Psoas muscle (tissue), 8 donors: ENCODE results near the gene AFF1. TPM values are rescaled to one million over a fixed set of nuclear protein-coding genes. Genes with fewer than 3 reads are reported as not detected.
"Not testable (repeated sequence)": the region's sequence is repeated elsewhere in the genome, so short reads cannot be mapped to it uniquely, and the experiment has no call there.

Experiments used
- ATAC-seq, 4 donors: fragments of 200-7000 bp; cut with Tn5 transposase; one replicate each; pipeline ENCODE4 v1.9.1; 2020; ENCODE audit warnings: moderate library complexity in 3 of 4, mild to moderate bottlenecking in 2 of 4
- DNase-seq, 2 donors: peaks; one replicate each; pipeline ENCODE4 v3.0.0-alpha.2; 2020
- H3K27ac ChIP-seq: fragments of 200-600 bp; one replicate; pipeline ENCODE4 v1.8.0; 2022
- H3K27me3 ChIP-seq, 3 donors: fragments of 200-600 bp in 1 of 3; one replicate each; pipeline versions ENCODE4 v1.6.1 to v1.8.0; 2013 to 2022; ENCODE audit warnings: low read length in 2 of 3, mild to moderate bottlenecking in 2 of 3, moderate library complexity in 1 of 3; ENCODE audit not compliant: insufficient read depth in 3 of 3
- H3K36me3 ChIP-seq, 2 donors: fragments of 200-600 bp in 1 of 2; one replicate each; pipeline versions ENCODE4 v1.6.1 to v1.8.0; 2013 to 2022; ENCODE audit warnings: low read depth in 1 of 2, mild to moderate bottlenecking in 1 of 2, moderate library complexity in 1 of 2; ENCODE audit not compliant: insufficient read depth in 1 of 2
- H3K4me1 ChIP-seq: fragments of 200-600 bp; one replicate; pipeline ENCODE4 v1.8.0; 2022
- H3K4me3 ChIP-seq: fragments of 200-600 bp; one replicate; pipeline ENCODE4 v1.8.0; 2022; ENCODE audit warnings: mild to moderate bottlenecking
- H3K9me3 ChIP-seq: fragments of 200-600 bp; one replicate; pipeline ENCODE4 v1.8.0; 2022
- WGBS, 3 donors: extraction: QIAGEN DNeasy Blood & Tissue Kit; methylation state at CpG; one replicate each; pipeline versions ENCODE4 v1.1.6 to v1.1.7; 2013; 5-methylcytosine and 5-hydroxymethylcytosine counted together
- intact Hi-C, 2 donors: fragments of 100-400 bp; cut with DNase I; formaldehyde crosslinking; loops; one replicate each; pipeline versions ENCODE4 v1.11.0 to v1.14.2; 2022
- polyA plus RNA-seq, 3 donors: library from polyadenylated mRNA; stranded (reverse); fragments of 200-250 nt; gene quantifications; one replicate each; pipeline ENCODE4 v1.2.3, GENCODE V29; 2013
- total RNA-seq, 4 donors: library from RNA; stranded (reverse); fragmentation: NEBNext Ultra II Directional in 2 of 4; extraction: Animal tissue kit (Norgen Biotek cat#: 25700) in 2 of 4; gene quantifications; one replicate each; pipeline versions ENCODE4 v1.2.1 to v1.2.4, GENCODE V29; 2021 to 2023
- TF ChIP-seq, protein P1 (sequence below): fragments of 200-600 bp; IDR thresholded peaks from one replicate; pipeline ENCODE4 v1.8.0; 2022; ENCODE audit warnings: antibody characterized with exemption
- donor health status: healthy with polysubstance abuse.
- donor health status: DM: no; HTN: no; CAD: no; lungs with moderate emphysema.
- donor health status: Bipolar disorder and iron deficiency.
- donor health status: healthy.
- donor health status: DM: yes; HTN: yes; CAD: no.
- donor health status: DM: no; HTN: no; CAD: no.
- donor health status: DM: no; HTN: no; CAD: no.
- donor health status: DM: yes; HTN: yes; CAD: no.

The AFF1 gene
- total and polyA plus RNA-seq, 7 donors = 62.7 to 171 (median 120) TPM

DNA sequence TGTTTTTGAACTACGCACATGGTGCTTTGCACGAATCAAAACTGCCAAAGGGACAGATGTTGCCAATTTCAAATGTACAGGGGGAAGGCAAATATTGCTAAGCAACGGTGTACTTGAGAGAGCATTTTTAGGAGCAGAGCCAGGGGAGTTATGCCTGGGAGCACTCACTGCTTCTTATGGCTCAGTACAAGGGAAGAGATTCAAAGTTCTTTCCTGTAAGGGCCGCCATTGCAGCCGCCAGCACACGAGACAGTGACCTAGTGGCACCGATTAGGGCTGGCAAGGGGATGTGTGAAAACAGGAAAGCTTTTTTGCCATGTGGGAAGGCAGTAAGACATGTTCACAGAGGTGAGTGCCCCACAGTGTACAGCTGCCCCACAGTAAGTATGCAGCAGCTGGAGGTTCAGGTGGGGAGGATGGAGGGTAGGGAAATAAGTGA lies 133.8 kb downstream of the AFF1 start:
- no peaks in the 10 kb centered on the region for H3K9me3 ChIP-seq
- no peaks in the 10 kb centered on the region for H3K27me3 ChIP-seq
- intact Hi-C loops = no loop called here
- WGBS, 3 donors = 16 to 29% (median 26%) methylated on average over 7 of the region's 7 CpGs
- ATAC-seq (peak; percentile 37 to 75 (median 66)), DNase-seq (no peak)
- peak overlapping the region; percentile 90 for H3K27ac ChIP-seq
- TF ChIP-seq, protein P1, sequence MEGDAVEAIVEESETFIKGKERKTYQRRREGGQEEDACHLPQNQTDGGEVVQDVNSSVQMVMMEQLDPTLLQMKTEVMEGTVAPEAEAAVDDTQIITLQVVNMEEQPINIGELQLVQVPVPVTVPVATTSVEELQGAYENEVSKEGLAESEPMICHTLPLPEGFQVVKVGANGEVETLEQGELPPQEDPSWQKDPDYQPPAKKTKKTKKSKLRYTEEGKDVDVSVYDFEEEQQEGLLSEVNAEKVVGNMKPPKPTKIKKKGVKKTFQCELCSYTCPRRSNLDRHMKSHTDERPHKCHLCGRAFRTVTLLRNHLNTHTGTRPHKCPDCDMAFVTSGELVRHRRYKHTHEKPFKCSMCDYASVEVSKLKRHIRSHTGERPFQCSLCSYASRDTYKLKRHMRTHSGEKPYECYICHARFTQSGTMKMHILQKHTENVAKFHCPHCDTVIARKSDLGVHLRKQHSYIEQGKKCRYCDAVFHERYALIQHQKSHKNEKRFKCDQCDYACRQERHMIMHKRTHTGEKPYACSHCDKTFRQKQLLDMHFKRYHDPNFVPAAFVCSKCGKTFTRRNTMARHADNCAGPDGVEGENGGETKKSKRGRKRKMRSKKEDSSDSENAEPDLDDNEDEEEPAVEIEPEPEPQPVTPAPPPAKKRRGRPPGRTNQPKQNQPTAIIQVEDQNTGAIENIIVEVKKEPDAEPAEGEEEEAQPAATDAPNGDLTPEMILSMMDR = no peak
- H3K4me1 ChIP-seq = peaks cover 77% of the 10 kb centered on the region
- H3K36me3 ChIP-seq = no peaks in the 10 kb centered on the region
- H3K4me3 ChIP-seq = no peak overlapping the region

DNA sequence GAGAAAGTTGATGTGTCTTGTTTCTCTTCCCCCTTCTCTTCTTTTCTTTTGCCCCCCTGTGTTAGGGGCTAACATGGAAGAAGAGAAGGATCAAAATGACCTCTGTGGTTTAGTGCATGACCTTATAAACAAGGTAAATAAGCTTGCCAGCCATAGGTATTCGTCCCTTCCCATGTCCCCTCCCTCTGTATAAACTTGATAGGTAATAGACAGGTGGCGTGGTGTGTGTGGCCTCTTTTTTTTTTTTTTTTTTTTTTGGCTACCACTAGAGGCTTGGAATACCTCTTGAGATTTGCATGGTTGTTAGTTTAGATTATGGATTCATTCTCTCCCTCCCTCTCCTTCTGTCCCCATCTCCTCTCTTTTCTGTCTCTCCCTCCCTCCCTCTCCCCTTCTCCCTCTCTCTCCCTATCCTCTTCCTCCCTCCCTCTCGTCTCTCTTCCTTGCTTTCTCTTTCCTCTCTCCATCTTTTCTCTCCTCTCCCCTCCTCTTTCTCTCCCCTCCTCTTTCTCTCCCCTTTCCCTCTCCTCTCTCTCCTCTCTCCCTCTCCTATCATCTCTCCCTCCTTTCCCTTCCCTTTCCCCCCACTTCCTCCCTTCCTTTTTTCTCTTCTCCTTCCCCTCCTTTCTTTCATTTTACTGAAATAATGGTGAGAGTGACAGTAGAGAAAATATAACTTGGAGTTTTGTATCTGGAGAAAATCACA lies 134.4 kb downstream of the AFF1 start:
- intact Hi-C loops = no loop called here
- TF ChIP-seq, protein P1 = no peak
- Histone ChIP-seq H3K27ac (peak overlapping the region; percentile 90), H3K4me1 (peaks cover 77% of the 10 kb centered on the region), H3K9me3 (no peaks in the 10 kb centered on the region), H3K27me3 (no peaks in the 10 kb centered on the region), H3K4me3 (no peak overlapping the region), H3K36me3 (no peaks in the 10 kb centered on the region)
- 31 to 63% (median 44%) methylated on average over 3 of the region's 3 CpGs for WGBS, 3 donors
- DNase-seq = no peak
- peak in 3 of 4 donors; percentile 16 to 63 (median 19) for ATAC-seq

DNA sequence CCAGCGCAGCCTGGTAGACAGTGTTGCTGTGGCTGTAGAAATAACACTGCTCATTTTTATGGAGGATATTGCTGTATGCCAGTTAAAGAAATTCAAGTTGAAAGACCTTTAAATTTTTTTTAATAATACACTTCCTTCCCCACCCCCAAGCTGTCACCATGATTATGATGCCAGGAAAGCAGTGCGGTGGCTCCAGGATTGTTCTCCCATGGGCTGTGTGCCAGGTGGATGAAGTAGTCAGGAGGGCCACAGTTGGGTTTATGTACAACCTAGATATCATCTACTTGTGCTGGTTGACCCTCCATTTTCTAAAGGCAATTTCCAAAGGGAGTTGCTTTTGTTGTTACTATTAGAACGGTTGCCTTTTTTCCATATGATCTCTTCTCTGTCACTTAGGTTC lies 136.6 kb downstream of the AFF1 start:
- Histone ChIP-seq H3K27me3 (no peaks in the 10 kb centered on the region), H3K4me1 (peaks cover 82% of the 10 kb centered on the region), H3K36me3 (no peaks in the 10 kb centered on the region), H3K9me3 (no peaks in the 10 kb centered on the region), H3K27ac (peak overlapping the region; percentile 90), H3K4me3 (no peak overlapping the region)
- ATAC-seq (peak in 1 of 4 donors; percentile 34), DNase-seq (no peak)
- intact Hi-C loops = no loop called here
- 64 to 70% (median 69%) methylated on average over 3 of the region's 3 CpGs for WGBS, 3 donors
- TF ChIP-seq, protein P1 = no peak

DNA sequence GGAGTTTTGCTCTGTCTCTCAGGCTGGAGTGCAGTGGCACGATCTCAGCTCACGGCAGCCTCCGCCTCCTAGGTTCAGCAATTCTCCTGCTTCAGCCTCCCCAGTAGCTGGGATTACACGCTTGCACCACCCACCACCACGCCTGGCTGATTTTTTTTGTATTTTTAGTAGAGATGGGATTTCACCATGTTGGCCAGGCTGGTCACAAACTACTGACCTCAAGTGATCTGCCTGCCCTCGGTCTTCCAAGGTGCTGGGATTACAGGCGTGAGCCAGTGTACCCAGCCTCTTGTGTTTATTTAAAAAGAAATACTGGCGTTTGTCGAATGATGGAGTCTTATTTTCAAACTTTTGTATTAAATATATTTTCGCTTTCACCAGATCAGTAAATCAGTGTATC lies 137.7 kb downstream of the AFF1 start:
- H3K27ac ChIP-seq = peak overlapping the region; percentile 90
- H3K4me1 ChIP-seq = peaks cover 82% of the 10 kb centered on the region
- 46 to 68% (median 54%) methylated on average over 10 of the region's 10 CpGs for WGBS, 3 donors
- intact Hi-C loops, H3K9me3 ChIP-seq, H3K27me3 ChIP-seq, H3K4me3 ChIP-seq, DNase-seq, H3K36me3 ChIP-seq: not testable (repeated sequence)
- peak in 2 of 4 donors; percentile 16 to 54 for ATAC-seq

DNA sequence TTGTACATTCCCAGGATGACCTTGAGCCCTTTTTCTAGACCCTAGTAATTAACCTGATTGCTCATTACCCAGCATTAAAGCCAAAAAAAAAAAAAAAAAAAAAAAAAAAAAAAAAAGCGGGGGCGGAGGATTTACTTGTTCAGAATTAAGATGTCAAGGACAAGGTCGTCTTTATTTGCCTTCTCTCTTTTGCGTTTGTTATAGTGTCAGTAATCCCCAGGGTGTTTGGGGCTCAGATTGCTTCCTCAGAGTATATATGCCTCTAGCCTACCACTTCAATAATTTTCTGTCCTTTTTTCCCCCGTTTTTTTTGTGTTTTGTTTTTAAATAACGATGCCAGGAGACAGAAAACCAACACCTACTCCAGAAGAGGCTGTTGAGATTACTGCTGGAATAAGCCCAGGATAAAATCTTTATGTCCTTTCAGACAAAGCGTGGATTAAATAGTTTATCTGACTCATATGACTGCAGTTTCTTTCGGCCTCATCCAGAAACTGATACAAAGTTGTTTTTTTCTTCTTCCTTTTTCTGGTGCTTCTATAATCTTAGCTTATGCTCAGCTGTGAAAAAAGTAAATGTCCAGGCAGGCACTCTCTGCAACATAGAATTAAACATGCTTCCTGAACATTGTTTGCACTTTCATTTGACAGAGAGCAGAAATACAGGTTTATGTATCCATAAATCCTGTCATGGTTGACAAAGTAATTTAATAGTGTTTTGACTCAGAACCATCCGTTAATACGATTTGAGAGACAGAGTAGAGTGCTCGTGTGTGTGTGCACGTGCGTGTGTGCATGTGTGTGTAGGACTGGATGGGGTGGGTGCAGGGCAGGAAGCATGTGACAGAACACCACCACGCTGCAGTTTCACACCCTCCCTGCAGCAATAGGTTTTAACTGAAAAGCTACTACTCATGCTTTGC lies 138.6 kb downstream of the AFF1 start:
- WGBS, 3 donors = 10 to 13% (median 10%) methylated on average over 14 of the region's 14 CpGs
- H3K9me3 ChIP-seq = no peaks in the 10 kb centered on the region
- TF ChIP-seq, protein P1 = no peak
- H3K4me3 ChIP-seq = peak overlapping the region; percentile 37
- H3K27ac ChIP-seq = peak overlapping the region; percentile 90
- peaks cover 82% of the 10 kb centered on the region for H3K4me1 ChIP-seq
- ATAC-seq = peak; percentile 30 to 48 (median 42)
- H3K27me3 ChIP-seq = no peaks in the 10 kb centered on the region
- intact Hi-C loops = no loop called here
- H3K36me3 ChIP-seq = no peaks in the 10 kb centered on the region
- DNase-seq = no peak
